Mucosa of descending colon (tissue), 3 donors: ENCODE results near the gene ZNF70. TPM values are rescaled to one million over a fixed set of nuclear protein-coding genes. Genes with fewer than 3 reads are reported as not detected.
A peak's percentile ranks its signal among the peaks of the same experiment; 100 is the strongest.

Source experiments
- ATAC-seq: fragments of 200-7000 bp; cut with Tn5 transposase; one replicate; pipeline ENCODE4 v1.9.1; 2020; ENCODE audit warnings: mild to moderate bottlenecking, moderate library complexity
- DNase-seq, 3 donors: peaks; one replicate each; pipeline ENCODE4 v3.0.0-alpha.2; 2020
- H3K36me3 ChIP-seq: fragments of 200-600 bp; one replicate; pipeline ENCODE4 v1.8.0; 2021; ENCODE audit warnings: low read depth, mild to moderate bottlenecking
- H3K4me1 ChIP-seq: fragments of 200-600 bp; one replicate; pipeline ENCODE4 v1.8.0; 2021; ENCODE audit warnings: low read depth, mild to moderate bottlenecking
- H3K4me3 ChIP-seq: fragments of 200-600 bp; one replicate; pipeline ENCODE4 v1.8.0; 2021; ENCODE audit warnings: mild to moderate bottlenecking
- H3K9me3 ChIP-seq: fragments of 200-600 bp; one replicate; pipeline ENCODE4 v1.8.0; 2021; ENCODE audit warnings: mild to moderate bottlenecking
- CTCF ChIP-seq: fragments of 200-600 bp; IDR thresholded peaks from one replicate; pipeline ENCODE4 v1.8.0; 2022; ENCODE audit warnings: antibody characterized with exemption, mild to moderate bottlenecking
- intact Hi-C, 2 donors: fragments of 100-400 bp; cut with DNase I in 1 of 2; cut with micrococcal nuclease in 1 of 2; formaldehyde crosslinking; loops; one replicate each; pipeline versions ENCODE4 v1.11.0 to v1.11.1; 2022; cut with DNase I, micrococcal nuclease
- total RNA-seq, 3 donors: library from RNA; stranded (reverse); fragmentation: NEBNext Ultra II Directional in 2 of 3; extraction: Animal tissue kit (Norgen Biotek cat#: 25700) in 2 of 3; gene quantifications; one replicate each; pipeline versions ENCODE4 v1.2.1 to v1.2.4, GENCODE V29; 2021 to 2023
- donor health status: DM: no; HTN: no; CAD: no; lungs with moderate emphysema.
- donor health status: DM: no; HTN: no; CAD: no.
- donor health status: DM: no; HTN: yes; CAD: no.

The ZNF70 gene
- total RNA-seq, 3 donors from 2014 or later, result 3.4 to 7.5 (median 3.7) TPM

- no peaks in the 10 kb centered on the region for H3K9me3 ChIP-seq
- intact Hi-C loops, result no loop called here
- H3K36me3 ChIP-seq, result no peaks in the 10 kb centered on the region
- DNase-seq, result no peak
- no peak for TF ChIP-seq CTCF
- H3K4me1 ChIP-seq, result no peaks in the 10 kb centered on the region
- ATAC-seq, result no peak
- no peak overlapping the region for H3K4me3 ChIP-seq
Observed at GRCh38 chr22:23697031-23697970, 53.6 kb downstream of the ZNF70 start.

- intact Hi-C loops, result no loop called here
- DNase-seq (peak in 2 of 3 donors; percentile 52 to 74), ATAC-seq (peak; percentile 91)
- Histone ChIP-seq H3K4me3 (no peak overlapping the region), H3K4me1 (no peaks in the 10 kb centered on the region), H3K36me3 (no peaks in the 10 kb centered on the region), H3K9me3 (no peaks in the 10 kb centered on the region)
- no peak for TF ChIP-seq CTCF
Observed at GRCh38 chr22:23696326-23696851, 54.5 kb downstream of the ZNF70 start.

GRCh38 chr22:23695571-23696325 is 55.2 kb downstream of the ZNF70 start:
- no peak for DNase-seq
- no peak for TF ChIP-seq CTCF
- intact Hi-C loops, result no loop called here
- Histone ChIP-seq H3K9me3 (no peaks in the 10 kb centered on the region), H3K4me1 (no peaks in the 10 kb centered on the region), H3K4me3 (no peak overlapping the region), H3K36me3 (no peaks in the 10 kb centered on the region)
- ATAC-seq, result no peak

GRCh38 chr22:23695141-23695540 is 55.8 kb downstream of the ZNF70 start:
- DNase-seq, result no peak

More at GRCh38 chr22:23695141-23695540, 55.8 kb downstream of the ZNF70 start:
- intact Hi-C loops, result no loop called here
- Histone ChIP-seq H3K9me3 (no peaks in the 10 kb centered on the region), H3K36me3 (no peaks in the 10 kb centered on the region), H3K4me3 (no peak overlapping the region), H3K4me1 (no peaks in the 10 kb centered on the region)
- no peak for ATAC-seq
- no peak for TF ChIP-seq CTCF
